H9 (cell line): ENCODE data around the gene SPRED3. TPM values are rescaled to one million over a fixed set of nuclear protein-coding genes. Genes with fewer than 3 reads are reported as not detected.

ENCODE experiments used
- DNase-seq: peaks from one replicate; pipeline ENCODE4 v3.0.0-alpha.2; 2017
- H2AFZ ChIP-seq: one replicate; pipeline ENCODE4 v1.6.1; 2013; ENCODE audit warnings: mild to moderate bottlenecking, low read length, control low read depth, moderate library complexity
- H2AK5ac ChIP-seq: 2 replicates; pipeline ENCODE4 v1.6.1; 2013; ENCODE audit warnings: low read length, control low read depth, mixed read lengths; ENCODE audit not compliant: insufficient read length
- H2BK120ac ChIP-seq: one replicate; pipeline ENCODE4 v1.6.1; 2013; ENCODE audit warnings: low read depth, mild to moderate bottlenecking, low read length, control low read depth, inconsistent platforms; ENCODE audit not compliant: poor library complexity, severe bottlenecking
- H2BK12ac ChIP-seq: 2 replicates; pipeline ENCODE4 v1.6.1; 2013; ENCODE audit warnings: low read length, control low read depth, mixed read lengths, low read depth; ENCODE audit not compliant: insufficient read length
- H2BK15ac ChIP-seq: 2 replicates; pipeline ENCODE4 v1.6.1; 2013; ENCODE audit warnings: low read depth, low read length, control low read depth
- H2BK20ac ChIP-seq: one replicate; pipeline ENCODE4 v1.6.1; 2013; ENCODE audit warnings: low read depth, mild to moderate bottlenecking, low read length, control low read depth, inconsistent platforms; ENCODE audit not compliant: poor library complexity, severe bottlenecking
- H2BK5ac ChIP-seq: 2 replicates; pipeline ENCODE4 v1.6.1; 2013; ENCODE audit warnings: low read length, control low read depth, mixed read lengths; ENCODE audit not compliant: insufficient read length
- H3K14ac ChIP-seq: 2 replicates; pipeline ENCODE4 v1.6.1; 2013; ENCODE audit warnings: low read length, control low read depth; ENCODE audit not compliant: insufficient read depth
- H3K18ac ChIP-seq: 2 replicates; pipeline ENCODE4 v1.6.1; 2013; ENCODE audit warnings: low read depth, mild to moderate bottlenecking, mixed read lengths, low read length, control low read depth; ENCODE audit not compliant: insufficient read length
- H3K23ac ChIP-seq: 2 replicates; pipeline ENCODE4 v1.6.1; 2013; ENCODE audit warnings: low read length, control low read depth, mixed read lengths, low read depth; ENCODE audit not compliant: insufficient read length
- H3K23me2 ChIP-seq: 2 replicates; pipeline ENCODE4 v1.6.1; 2013; ENCODE audit warnings: low read depth, mild to moderate bottlenecking, mixed read lengths, low read length, control low read depth; ENCODE audit not compliant: insufficient read length, poor library complexity, severe bottlenecking
- H3K27ac ChIP-seq: 2 replicates; pipeline ENCODE4 v1.5.1; 2013; ENCODE audit warnings: low read length, control low read depth, mixed read lengths, low read depth; ENCODE audit not compliant: insufficient read length
- H3K27me3 ChIP-seq: 2 replicates; pipeline ENCODE4 v1.6.1; 2013; ENCODE audit warnings: low read length, control low read depth, inconsistent platforms; ENCODE audit not compliant: insufficient read depth
- H3K4ac ChIP-seq: 2 replicates; pipeline ENCODE4 v1.6.1; 2013; ENCODE audit warnings: low read depth, mild to moderate bottlenecking, control low read depth, inconsistent platforms, low read length, moderate library complexity
- H3K4me1 ChIP-seq: 2 replicates; pipeline ENCODE4 v1.6.1; 2013; ENCODE audit warnings: low read length, control low read depth, inconsistent platforms; ENCODE audit not compliant: insufficient read depth
- H3K4me2 ChIP-seq: 2 replicates; pipeline ENCODE4 v1.6.1; 2013; ENCODE audit warnings: low read length, control low read depth, mixed read lengths; ENCODE audit not compliant: insufficient read length, insufficient read depth
- H3K56ac ChIP-seq: 2 replicates; pipeline ENCODE4 v1.6.1; 2013; ENCODE audit warnings: low read depth, mild to moderate bottlenecking, mixed read lengths, low read length, control low read depth; ENCODE audit not compliant: insufficient read length
- H3K79me1 ChIP-seq: 2 replicates; pipeline ENCODE4 v1.6.1; 2013; ENCODE audit warnings: low read depth, mild to moderate bottlenecking, moderate library complexity, low read length, control low read depth, inconsistent platforms; ENCODE audit not compliant: insufficient read depth, poor library complexity, severe bottlenecking
- H3K79me2 ChIP-seq: 2 replicates; pipeline ENCODE4 v1.6.1; 2013; ENCODE audit warnings: low read length, control low read depth, inconsistent platforms; ENCODE audit not compliant: insufficient read depth
- H3K9ac ChIP-seq: 2 replicates; pipeline ENCODE4 v1.6.1; 2013; ENCODE audit warnings: low read length, control low read depth, mixed read lengths; ENCODE audit not compliant: insufficient read length; ENCODE audit errors: extremely low read depth
- H3K9me3 ChIP-seq: one replicate; pipeline ENCODE4 v1.6.1; 2013; ENCODE audit warnings: low read depth, low read length, inconsistent platforms; ENCODE audit not compliant: control insufficient read depth
- H3T11ph ChIP-seq: one replicate; pipeline ENCODE4 v1.6.1; 2013; ENCODE audit warnings: mild to moderate bottlenecking, low read length, control low read depth, inconsistent platforms
- H4K20me1 ChIP-seq: one replicate; pipeline ENCODE4 v1.6.1; 2013; ENCODE audit not compliant: control insufficient read depth, insufficient read length, insufficient read depth
- H4K5ac ChIP-seq: 2 replicates; pipeline ENCODE4 v1.6.1; 2013; ENCODE audit warnings: low read depth, mild to moderate bottlenecking, mixed read lengths, low read length, control low read depth; ENCODE audit not compliant: insufficient read length
- H4K8ac ChIP-seq: replicated peaks from 2 replicates; pipeline ENCODE4 v1.6.1; 2013; ENCODE audit warnings: low read length, control low read depth, mixed read lengths, low read depth; ENCODE audit not compliant: insufficient read length
- H4K91ac ChIP-seq: 2 replicates; pipeline ENCODE4 v1.6.1; 2013; ENCODE audit warnings: low read depth, mild to moderate bottlenecking, moderate library complexity, mixed read lengths, low read length, control low read depth; ENCODE audit not compliant: insufficient read length
- H3K27ac Mint-ChIP-seq, 3 experiments: 2 replicates in 2 of 3; 3 replicates in 1 of 3; pipeline ENCODE4 v1.8.0; 2020 to 2021; ENCODE audit warnings: mixed read lengths in 3 of 3, mild to moderate bottlenecking in 1 of 3, moderate library complexity in 1 of 3
- H3K27me3 Mint-ChIP-seq: 2 replicates; pipeline ENCODE4 v1.8.0; 2021; ENCODE audit warnings: low read depth, mild to moderate bottlenecking, moderate library complexity, mixed read lengths
- H3K36me3 Mint-ChIP-seq, 3 experiments: 2 replicates in 2 of 3; 3 replicates in 1 of 3; pipeline ENCODE4 v1.8.0; 2020 to 2021; ENCODE audit warnings: low read depth in 3 of 3, mixed read lengths in 3 of 3; ENCODE audit not compliant: insufficient read depth in 1 of 3
- H3K4me1 Mint-ChIP-seq, 2 experiments: 2 replicates each; pipeline ENCODE4 v1.8.0; 2020; ENCODE audit warnings: mixed read lengths in 2 of 2
- H3K4me3 Mint-ChIP-seq, 2 experiments: 2 replicates in 1 of 2; 3 replicates in 1 of 2; pipeline ENCODE4 v1.8.0; 2020 to 2021; ENCODE audit warnings: mild to moderate bottlenecking in 2 of 2, mixed read lengths in 2 of 2, moderate library complexity in 1 of 2
- H3K9me3 Mint-ChIP-seq, 2 experiments: 2 replicates in 1 of 2; 3 replicates in 1 of 2; pipeline ENCODE4 v1.8.0; 2020; ENCODE audit warnings: mild to moderate bottlenecking in 2 of 2, mixed read lengths in 2 of 2, moderate library complexity in 1 of 2
- WGBS: extraction: QIAGEN DNeasy Blood & Tissue Kit; methylation state at CpG from one replicate; pipeline ENCODE4 v1.1.7; 2013; ENCODE audit warnings: missing lambda C conversion rate, low lambda C conversion rate, mixed read lengths; ENCODE audit not compliant: insufficient read length; ENCODE audit errors: extremely low coverage; 5-methylcytosine and 5-hydroxymethylcytosine counted together
- total RNA-seq: library from RNA; stranded (reverse); gene quantifications from 2 replicates; pipeline ENCODE4 v1.2.1, GENCODE V29; 2021
- TF ChIP-seq, protein P1 (sequence below): fragments of 200-600 bp; sonication (generic); conservative IDR thresholded peaks from 3 replicates; pipeline ENCODE4 v1.8.0; 2021; ENCODE audit warnings: antibody characterized with exemption, mild to moderate bottlenecking

Gene SPRED3
- total RNA-seq, 1 experiment from 2014 or later = 16.4 TPM

DNA sequence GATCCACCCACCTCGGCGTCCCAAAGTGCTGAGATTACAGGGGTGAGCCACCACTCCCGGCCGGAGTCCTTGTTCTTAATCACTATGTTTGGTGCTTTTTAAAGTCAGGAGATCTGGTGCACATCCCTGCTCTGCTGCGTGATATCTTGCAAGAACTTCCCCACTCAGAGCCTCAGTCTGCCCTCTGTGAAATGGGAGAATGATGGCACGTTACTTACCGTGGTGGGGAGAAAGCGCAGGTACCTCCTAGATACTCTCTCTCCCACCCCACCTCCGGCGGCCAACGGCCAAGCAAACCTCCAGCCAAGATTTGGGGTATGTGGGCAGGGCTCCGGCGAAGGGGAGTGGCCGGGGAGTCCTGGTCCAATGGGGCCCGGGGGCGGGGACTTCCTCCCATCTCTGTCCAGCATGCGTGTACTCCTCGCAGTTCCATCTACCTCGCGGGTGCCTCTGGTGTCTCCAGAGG lies 44.8 kb downstream of the SPRED3 start, which contains the start of gene RYR1:
TSS of gene RYR1 (plus strand) at position 424 of the 466 bp plus-strand sequence. CDS start 139 bp downstream, outside the sequence.
- H2BK120ac ChIP-seq = no peak within 1 kb of the TSS
- H4K20me1 ChIP-seq = no peaks in the 10 kb centered on the region
- Mint-ChIP-seq H3K27me3 (no peaks in the 10 kb centered on the region), H3K4me1 (peaks cover 17 to 22% of the 10 kb centered on the region in 2 experiments), H3K36me3 (peaks cover 0 to 8% (median 5%) of the 10 kb centered on the region in 3 experiments; a peak in 3 of 7 replicates), H3K9me3 (no peaks in the 10 kb centered on the region), H3K4me3 (peak within 1 kb of the TSS; percentile 55 to 84), H3K27ac (peak within 1 kb of the TSS; percentile 5 to 91 (median 60); a peak in 6 of 7 replicates)
- H3K79me1 ChIP-seq = no peaks in the 10 kb centered on the region
- no peaks in the 10 kb centered on the region for H3K27me3 ChIP-seq
- no peak within 1 kb of the TSS for H2AK5ac ChIP-seq
- no CpG with 5 or more reads among the region's 20 CpGs for WGBS
- peak within 1 kb of the TSS; percentile 28 for H3K18ac ChIP-seq
- H3K79me2 ChIP-seq = no peaks in the 10 kb centered on the region
- H2BK12ac ChIP-seq = no peak within 1 kb of the TSS
- H3K4me1 ChIP-seq = no peaks in the 10 kb centered on the region
- H3K4ac ChIP-seq = no peak within 1 kb of the TSS
- no peak within 1 kb of the TSS for H2BK5ac ChIP-seq
- H3K4me2 ChIP-seq = peak within 1 kb of the TSS; percentile 81
- TF ChIP-seq, protein P1, sequence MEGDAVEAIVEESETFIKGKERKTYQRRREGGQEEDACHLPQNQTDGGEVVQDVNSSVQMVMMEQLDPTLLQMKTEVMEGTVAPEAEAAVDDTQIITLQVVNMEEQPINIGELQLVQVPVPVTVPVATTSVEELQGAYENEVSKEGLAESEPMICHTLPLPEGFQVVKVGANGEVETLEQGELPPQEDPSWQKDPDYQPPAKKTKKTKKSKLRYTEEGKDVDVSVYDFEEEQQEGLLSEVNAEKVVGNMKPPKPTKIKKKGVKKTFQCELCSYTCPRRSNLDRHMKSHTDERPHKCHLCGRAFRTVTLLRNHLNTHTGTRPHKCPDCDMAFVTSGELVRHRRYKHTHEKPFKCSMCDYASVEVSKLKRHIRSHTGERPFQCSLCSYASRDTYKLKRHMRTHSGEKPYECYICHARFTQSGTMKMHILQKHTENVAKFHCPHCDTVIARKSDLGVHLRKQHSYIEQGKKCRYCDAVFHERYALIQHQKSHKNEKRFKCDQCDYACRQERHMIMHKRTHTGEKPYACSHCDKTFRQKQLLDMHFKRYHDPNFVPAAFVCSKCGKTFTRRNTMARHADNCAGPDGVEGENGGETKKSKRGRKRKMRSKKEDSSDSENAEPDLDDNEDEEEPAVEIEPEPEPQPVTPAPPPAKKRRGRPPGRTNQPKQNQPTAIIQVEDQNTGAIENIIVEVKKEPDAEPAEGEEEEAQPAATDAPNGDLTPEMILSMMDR = no peak
- no peak within 1 kb of the TSS for H2BK15ac ChIP-seq
- H3T11ph ChIP-seq = no peak within 1 kb of the TSS
- no peaks in the 10 kb centered on the region for H3K9me3 ChIP-seq
- peak within 1 kb of the TSS; percentile 20 for H3K9ac ChIP-seq
- no peak within 1 kb of the TSS for H4K91ac ChIP-seq
- no peak within 1 kb of the TSS for H4K8ac ChIP-seq
- no peak within 1 kb of the TSS for H3K27ac ChIP-seq
- no peak within 1 kb of the TSS for H4K5ac ChIP-seq
- no peak within 1 kb of the TSS for H3K56ac ChIP-seq
- no peak within 1 kb of the TSS for H2AFZ ChIP-seq
- H3K23me2 ChIP-seq = peaks cover 8% of the 10 kb centered on the region
- DNase-seq = peak; percentile 97
- H3K23ac ChIP-seq = no peak within 1 kb of the TSS
- no peak within 1 kb of the TSS for H3K14ac ChIP-seq
- H2BK20ac ChIP-seq = no peak within 1 kb of the TSS
